Fibroblast of mammary gland (primary cell): ENCODE results near the gene ZNF106.

ENCODE experiments used
- DNase-seq: peaks from one replicate; pipeline ENCODE4 v3.0.0-alpha.2; 2010; ENCODE audit warnings: low read depth
- H3K4me3 ChIP-seq: 2 replicates; pipeline ENCODE4 v1.5.1; 2011; ENCODE audit warnings: low read depth, mild to moderate bottlenecking, low read length, moderate library complexity; ENCODE audit not compliant: control insufficient read depth
- CTCF ChIP-seq: conservative IDR thresholded peaks from 2 replicates; pipeline ENCODE4 v1.5.1; 2011; ENCODE audit warnings: low read depth, low read length, inconsistent platforms; ENCODE audit not compliant: control insufficient read depth, insufficient read depth

ZNF106 gene

GRCh38 chr15:42374810-42375209, 116.1 kb downstream of the ZNF106 start:
- TF ChIP-seq CTCF: no peak
- DNase-seq: no peak
- H3K4me3 ChIP-seq: no peak overlapping the region

- DNase-seq: no peak
- H3K4me3 ChIP-seq: no peak overlapping the region
- TF ChIP-seq CTCF: no peak
These were observed 117.0 kb downstream of the ZNF106 start for GRCh38 chr15:42373936-42374335.

- DNase-seq: no peak
- no peak for TF ChIP-seq CTCF
- no peak overlapping the region for H3K4me3 ChIP-seq
These were observed 117.7 kb downstream of the ZNF106 start for GRCh38 chr15:42373274-42373673.

DNA sequence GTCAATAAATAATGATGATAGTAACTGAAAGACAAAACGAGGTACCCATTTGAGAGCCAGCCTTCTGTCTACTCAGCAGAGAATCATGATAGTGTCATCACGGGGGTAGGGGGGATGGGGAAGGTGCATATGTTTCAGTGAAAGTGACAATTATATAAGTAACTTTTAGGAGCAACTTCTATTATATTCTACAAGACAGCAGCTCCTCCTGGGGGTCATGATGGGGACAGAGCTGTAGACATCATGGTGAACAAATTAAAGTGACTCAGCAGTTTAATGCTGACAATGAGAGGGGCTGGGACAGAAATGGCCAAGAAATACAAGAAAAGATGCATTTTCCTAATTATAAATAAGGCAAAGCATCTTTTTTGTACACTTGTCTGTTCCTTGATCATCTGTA, 119.8 kb downstream of the ZNF106 start:
- H3K4me3 ChIP-seq: no peak overlapping the region
- peak; percentile 29 for TF ChIP-seq CTCF
- peak; percentile 57 for DNase-seq

DNA sequence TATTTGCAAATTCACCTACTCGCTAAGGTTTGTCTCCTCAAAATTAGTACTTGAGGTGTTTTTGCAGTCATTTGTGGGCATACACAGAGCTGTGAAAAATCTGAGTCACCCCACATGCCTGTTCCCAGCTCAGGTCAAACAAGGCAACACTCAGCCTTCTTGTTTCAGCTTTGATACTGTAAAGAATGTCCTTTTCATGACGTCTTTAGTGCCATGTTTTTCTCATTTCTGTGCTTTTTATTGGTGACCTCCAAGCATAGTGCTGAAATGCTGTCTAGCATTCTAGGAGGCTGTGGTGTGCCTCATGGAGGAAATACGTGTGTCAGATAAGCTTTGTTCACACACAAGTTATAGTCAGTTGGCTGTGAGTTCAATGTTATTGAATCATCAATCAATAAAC, 122.8 kb downstream of the ZNF106 start:
- DNase-seq: peak; percentile 40
- H3K4me3 ChIP-seq: no peak overlapping the region
- no peak for TF ChIP-seq CTCF

DNA sequence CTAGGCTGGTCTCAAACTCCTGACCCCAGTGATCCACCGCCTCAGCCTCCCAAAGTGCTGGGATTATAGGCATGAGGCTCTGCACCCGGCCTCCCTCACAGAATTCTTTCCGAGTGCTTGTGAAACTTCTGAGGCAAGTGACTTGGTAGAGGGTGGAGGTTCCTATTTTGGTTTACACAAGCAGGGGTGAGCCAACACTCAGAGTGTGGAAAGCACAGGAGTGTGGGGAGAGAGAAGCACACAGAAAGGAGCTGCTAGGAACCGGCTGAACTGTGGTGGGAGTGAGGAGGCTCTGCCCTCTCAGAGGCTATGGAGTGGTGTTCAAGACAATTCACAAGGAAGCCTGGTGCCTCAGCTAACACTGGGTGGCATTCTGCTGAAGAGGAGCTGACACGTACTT, 123.9 kb downstream of the ZNF106 start:
- peak; percentile 19 for DNase-seq
- H3K4me3 ChIP-seq: no peak overlapping the region
- TF ChIP-seq CTCF: no peak

DNA sequence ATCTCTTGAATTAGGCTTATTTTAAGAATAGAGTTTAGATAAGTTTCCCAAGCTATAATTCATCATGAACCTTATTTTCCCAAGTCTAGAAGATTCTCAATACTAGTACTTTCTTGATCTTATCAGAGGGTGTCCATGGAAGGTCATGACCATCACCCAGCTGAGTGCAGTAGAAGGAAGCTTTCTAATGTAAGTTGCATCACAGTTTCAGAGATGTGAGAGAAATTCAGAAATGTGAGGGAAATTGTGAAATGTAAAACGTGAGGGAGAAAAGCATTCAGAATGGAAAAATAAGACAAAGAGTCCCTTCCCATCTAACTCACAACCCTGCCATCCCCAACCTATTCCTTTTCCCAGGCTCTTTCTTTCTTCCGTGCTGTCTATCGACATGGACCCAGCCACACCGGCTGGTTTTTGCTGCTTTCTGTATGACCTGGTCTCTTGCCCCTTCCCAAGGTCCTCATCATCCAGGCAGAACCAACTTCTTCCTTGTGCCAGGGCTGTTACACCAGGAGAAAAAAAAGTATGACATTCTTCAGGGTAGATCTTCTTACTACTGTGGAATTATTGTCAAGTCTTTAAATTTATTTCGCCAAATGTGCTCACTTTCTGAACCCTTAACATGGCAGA, 124.9 kb downstream of the ZNF106 start:
- TF ChIP-seq CTCF: no peak
- H3K4me3 ChIP-seq: no peak overlapping the region
- no peak for DNase-seq
